GM23338 (cell line): ENCODE results near the gene NAT14. TPM values are rescaled to one million over a fixed set of nuclear protein-coding genes. Genes with fewer than 3 reads are reported as not detected.

Experiments used
- ATAC-seq: fragments of 200-7000 bp; cut with Tn5 transposase; 3 replicates; pipeline ENCODE4 v1.9.1; 2020
- DNase-seq: peaks from one replicate; pipeline ENCODE4 v3.0.0-alpha.2; 2015; ENCODE audit warnings: low spot score
- H2AFZ ChIP-seq: fragments of 200-600 bp; sonication (generic); 2 replicates; pipeline ENCODE4 v1.8.0; 2016; ENCODE audit warnings: antibody characterized with exemption, mild to moderate bottlenecking, moderate library complexity
- H3F3A ChIP-seq: fragments of 200-600 bp; sonication (generic); replicated peaks from 2 replicates; pipeline ENCODE4 v1.8.0; 2017; ENCODE audit warnings: antibody characterized with exemption, mixed run types, low read depth
- H3K27ac ChIP-seq: fragments of 200-600 bp; sonication (generic); 2 replicates; pipeline ENCODE4 v1.6.1; 2016; ENCODE audit warnings: low read depth
- H3K27me3 ChIP-seq: fragments of 200-600 bp; sonication (generic); 2 replicates; pipeline ENCODE4 v1.8.0; 2016; ENCODE audit warnings: mild to moderate bottlenecking, mixed run types, moderate library complexity; ENCODE audit not compliant: insufficient read depth
- H3K36me3 ChIP-seq: fragments of 200-600 bp; sonication (generic); 2 replicates; pipeline ENCODE4 v1.8.0; 2016; ENCODE audit warnings: mild to moderate bottlenecking; ENCODE audit not compliant: insufficient read depth
- H3K4me1 ChIP-seq: fragments of 200-600 bp; sonication (generic); 2 replicates; pipeline ENCODE4 v1.8.0; 2016; ENCODE audit warnings: mild to moderate bottlenecking, moderate library complexity; ENCODE audit not compliant: insufficient read depth
- H3K4me2 ChIP-seq: fragments of 200-600 bp; sonication (generic); 2 replicates; pipeline ENCODE4 v1.7.1; 2017; ENCODE audit warnings: mixed run types
- H3K4me3 ChIP-seq: fragments of 200-600 bp; sonication (generic); 2 replicates; pipeline ENCODE4 v1.6.1; 2016; ENCODE audit warnings: mixed run types
- H3K79me2 ChIP-seq: fragments of 200-600 bp; sonication (generic); replicated peaks from 2 replicates; pipeline ENCODE4 v1.8.0; 2017; ENCODE audit warnings: mild to moderate bottlenecking; ENCODE audit not compliant: insufficient read depth
- H3K9me2 ChIP-seq: fragments of 200-600 bp; sonication (generic); 2 replicates; pipeline ENCODE4 v1.8.0; 2017; ENCODE audit not compliant: insufficient read depth
- H4K20me1 ChIP-seq: fragments of 200-600 bp; sonication (generic); replicated peaks from 2 replicates; pipeline ENCODE4 v1.8.0; 2017; ENCODE audit warnings: mild to moderate bottlenecking; ENCODE audit not compliant: insufficient read depth
- H3K27ac Mint-ChIP-seq: 2 replicates; pipeline ENCODE4 v1.8.0; 2020; ENCODE audit warnings: inconsistent platforms, mild to moderate bottlenecking, moderate library complexity, mixed read lengths
- H3K27me3 Mint-ChIP-seq: 3 replicates; pipeline ENCODE4 v1.8.0; 2022; ENCODE audit warnings: low read depth, mild to moderate bottlenecking, moderate library complexity, mixed read lengths, inconsistent platforms; ENCODE audit not compliant: insufficient read depth, poor library complexity
- H3K36me3 Mint-ChIP-seq: 3 replicates; pipeline ENCODE4 v1.8.0; 2021; ENCODE audit warnings: low read depth, mild to moderate bottlenecking, inconsistent platforms, moderate library complexity, mixed read lengths
- H3K4me1 Mint-ChIP-seq: 3 replicates; pipeline ENCODE4 v1.8.0; 2020; ENCODE audit warnings: mild to moderate bottlenecking, inconsistent platforms, mixed read lengths
- H3K4me3 Mint-ChIP-seq: 3 replicates; pipeline ENCODE4 v1.8.0; 2021; ENCODE audit warnings: moderate library complexity, mild to moderate bottlenecking, inconsistent platforms, mixed read lengths
- H3K9me3 Mint-ChIP-seq: 3 replicates; pipeline ENCODE4 v1.8.0; 2020; ENCODE audit warnings: moderate library complexity, mild to moderate bottlenecking, inconsistent platforms, mixed read lengths
- CREB1 ChIP-seq: fragments of 250-450 bp; sonication (Bioruptor Pico); IDR thresholded peaks from 2 replicates; pipeline ENCODE4 v1.5.0; 2020; ENCODE audit warnings: low read depth, mild to moderate bottlenecking, moderate library complexity
- CTCF ChIP-seq, 2 experiments: fragments of 200-600 bp in 1 of 2; sonication (generic) in 1 of 2; conservative IDR thresholded peaks; 2 replicates each; pipeline versions ENCODE4 v1.5.1 to v1.6.1; 2016 to 2017; ENCODE audit warnings: antibody characterized with exemption in 2 of 2, low read depth in 2 of 2, mild to moderate bottlenecking in 2 of 2, moderate library complexity in 1 of 2
- ETS1 ChIP-seq: IDR thresholded peaks from 2 replicates; pipeline ENCODE4 v1.6.1; 2016; ENCODE audit warnings: antibody characterized with exemption
- EZH2 ChIP-seq: fragments of 200-600 bp; sonication (generic); IDR thresholded peaks from one replicate; pipeline ENCODE4 v1.8.0; 2017; ENCODE audit warnings: antibody characterized with exemption, mild to moderate bottlenecking, low read depth; ENCODE audit not compliant: unreplicated experiment
- EZH2phosphoT487 ChIP-seq: fragments of 200-600 bp; sonication (generic); IDR thresholded peaks from one replicate; pipeline ENCODE4 v1.8.1; 2018; ENCODE audit warnings: antibody characterized with exemption; ENCODE audit not compliant: unreplicated experiment
- JUNB ChIP-seq: IDR thresholded peaks from one replicate; pipeline ENCODE4 v1.6.1; 2016; ENCODE audit warnings: antibody characterized with exemption; ENCODE audit not compliant: unreplicated experiment
- NANOG ChIP-seq: IDR thresholded peaks from 2 replicates; pipeline ENCODE4 v1.6.1; 2016; ENCODE audit warnings: antibody characterized with exemption, borderline replicate concordance
- POLR2AphosphoS5 ChIP-seq: IDR thresholded peaks from 2 replicates; pipeline ENCODE4 v1.6.1; 2016; ENCODE audit warnings: antibody characterized with exemption, low read depth
- REST ChIP-seq: IDR thresholded peaks from one replicate; pipeline ENCODE4 v1.6.1; 2018; ENCODE audit warnings: antibody characterized with exemption; ENCODE audit not compliant: unreplicated experiment
- STAT1 ChIP-seq: IDR thresholded peaks from one replicate; pipeline ENCODE4 v1.6.1; 2016; ENCODE audit warnings: antibody characterized with exemption; ENCODE audit not compliant: unreplicated experiment
- ZNF114 ChIP-seq: fragments of 250-450 bp; sonication (Bioruptor Pico); IDR thresholded peaks from 2 replicates; pipeline ENCODE4 v1.5.0; 2020; ENCODE audit warnings: mild to moderate bottlenecking, moderate library complexity
- ZNF331 ChIP-seq: fragments of 250-450 bp; sonication (Bioruptor Pico); IDR thresholded peaks from 2 replicates; pipeline ENCODE4 v1.5.0; 2020; ENCODE audit warnings: low read depth, mild to moderate bottlenecking, moderate library complexity
- ZNF462 ChIP-seq: fragments of 250-450 bp; sonication (Bioruptor Pico); IDR thresholded peaks from 2 replicates; pipeline ENCODE4 v1.5.0; 2020; ENCODE audit warnings: mild to moderate bottlenecking, moderate library complexity
- polyA plus RNA-seq: library from polyadenylated mRNA; unstranded; fragments of >200 nt; fragmentation: Nextera tagmentation; extraction: Ambion mirVana; gene quantifications from 2 replicates; pipeline ENCODE4 v1.2.1, GENCODE V29; 2016
- total RNA-seq: library from RNA; depleted of rRNA; stranded (reverse); fragments of >200 nt; shearing (Covaris generic); gene quantifications from 2 replicates; pipeline ENCODE4 v1.2.3, GENCODE V29; 2014

Gene NAT14
- total and polyA plus RNA-seq, 2 experiments from 2014 or later: 27.8 to 39.6 TPM

- Histone ChIP-seq H3K27me3 (no peaks in the 10 kb centered on the region), H3K4me3 (peak overlapping the region; percentile 35), H3K4me1 (peaks cover 22% of the 10 kb centered on the region; the same call in 1 of the 2 replicates), H3K27ac (0 out of 2 replicates have a peak overlapping the region, but pooled peaks have one; percentile 66), H2AFZ (no peak overlapping the region), H4K20me1 (no peaks in the 10 kb centered on the region), H3K79me2 (no peaks in the 10 kb centered on the region), H3K4me2 (peak overlapping the region; percentile 71), H3F3A (peaks cover 15% of the 10 kb centered on the region), H3K9me2 (no peaks in the 10 kb centered on the region), H3K36me3 (no peaks in the 10 kb centered on the region)
- ATAC-seq: no peak
- Mint-ChIP-seq H3K27ac (peak overlapping the region; percentile 44; the same call in 1 of the 2 replicates), H3K4me1 (peaks cover 24% of the 10 kb centered on the region), H3K27me3 (peaks cover 14% of the 10 kb centered on the region), H3K36me3 (no peaks in the 10 kb centered on the region; the same call in 2 of the 3 replicates), H3K9me3 (no peaks in the 10 kb centered on the region; the same call in 2 of the 3 replicates), H3K4me3 (peak overlapping the region; percentile 53)
- DNase-seq: no peak
- TF ChIP-seq CREB1 (no peak), NANOG (no peak), ZNF114 (CRISPR knock-in tag) (no peak), JUNB (no peak), ETS1 (no peak), STAT1 (no peak), ZNF462 (CRISPR knock-in tag) (no peak), CTCF (conservative IDR thresholded peaks at IDR 0.05; ENCODE audit: low read depth in 2 of 2) (no peak), REST (no peak), ZNF331 (CRISPR knock-in tag) (no peak), POLR2AphosphoS5 (no peak; the same call in 1 of the 2 replicates), EZH2 (no peak), EZH2phosphoT487 (no peak)
These were observed 2.3 kb downstream of the NAT14 start for GRCh38 chr19:55486971-55487923.
